Nephron (organoid): Measurements from ENCODE around the gene AMACR.

Experiments used
- H3K27ac Mint-ChIP-seq, 3 experiments: 2 replicates each; pipeline ENCODE4 v1.8.0; 2020; ENCODE audit warnings: mixed read lengths in 3 of 3, mild to moderate bottlenecking in 2 of 3, moderate library complexity in 1 of 3
- H3K27me3 Mint-ChIP-seq: 2 replicates; pipeline ENCODE4 v1.8.0; 2021; ENCODE audit warnings: low read depth, mild to moderate bottlenecking, moderate library complexity, mixed read lengths
- H3K36me3 Mint-ChIP-seq: 2 replicates; pipeline ENCODE4 v1.8.0; 2020; ENCODE audit warnings: low read depth, mixed read lengths
- H3K4me1 Mint-ChIP-seq: 2 replicates; pipeline ENCODE4 v1.8.0; 2020; ENCODE audit warnings: mixed read lengths
- H3K4me3 Mint-ChIP-seq, 3 experiments: 2 replicates each; pipeline ENCODE4 v1.8.0; 2020; ENCODE audit warnings: mild to moderate bottlenecking in 3 of 3, mixed read lengths in 3 of 3, moderate library complexity in 2 of 3
- H3K9me3 Mint-ChIP-seq: 2 replicates; pipeline ENCODE4 v1.8.0; 2020; ENCODE audit warnings: mixed read lengths
- TF ChIP-seq, protein P1 (sequence below), 3 experiments: fragments of 200-600 bp; sonication (generic); IDR thresholded peaks; one replicate each; pipeline ENCODE4 v1.5.0; 2021; ENCODE audit warnings: antibody characterized with exemption in 3 of 3; ENCODE audit not compliant: unreplicated experiment in 3 of 3

The AMACR gene

DNA sequence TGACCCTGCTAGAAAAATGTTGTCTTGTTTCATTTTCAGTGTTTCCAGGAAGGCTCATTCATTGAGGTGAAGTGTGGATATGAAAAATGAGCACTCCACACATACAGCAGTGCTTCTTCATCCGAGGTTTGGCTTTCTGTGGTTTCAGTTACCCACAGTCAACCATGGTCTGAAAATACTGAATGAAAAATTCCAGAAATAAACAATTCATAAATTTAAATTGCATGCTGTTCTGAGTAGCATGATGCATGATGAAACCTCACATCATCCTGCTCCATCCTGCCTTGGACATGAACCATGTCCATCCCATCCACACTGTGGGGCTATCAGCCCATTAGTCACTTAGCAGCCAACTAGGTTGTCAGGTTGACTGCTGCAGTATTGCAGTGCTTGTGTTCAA lies 13.0 kb downstream of the AMACR start:
- Mint-ChIP-seq H3K4me3 (no peak overlapping the region), H3K4me1 (peaks cover 21% of the 10 kb centered on the region)
- TF ChIP-seq, protein P1, sequence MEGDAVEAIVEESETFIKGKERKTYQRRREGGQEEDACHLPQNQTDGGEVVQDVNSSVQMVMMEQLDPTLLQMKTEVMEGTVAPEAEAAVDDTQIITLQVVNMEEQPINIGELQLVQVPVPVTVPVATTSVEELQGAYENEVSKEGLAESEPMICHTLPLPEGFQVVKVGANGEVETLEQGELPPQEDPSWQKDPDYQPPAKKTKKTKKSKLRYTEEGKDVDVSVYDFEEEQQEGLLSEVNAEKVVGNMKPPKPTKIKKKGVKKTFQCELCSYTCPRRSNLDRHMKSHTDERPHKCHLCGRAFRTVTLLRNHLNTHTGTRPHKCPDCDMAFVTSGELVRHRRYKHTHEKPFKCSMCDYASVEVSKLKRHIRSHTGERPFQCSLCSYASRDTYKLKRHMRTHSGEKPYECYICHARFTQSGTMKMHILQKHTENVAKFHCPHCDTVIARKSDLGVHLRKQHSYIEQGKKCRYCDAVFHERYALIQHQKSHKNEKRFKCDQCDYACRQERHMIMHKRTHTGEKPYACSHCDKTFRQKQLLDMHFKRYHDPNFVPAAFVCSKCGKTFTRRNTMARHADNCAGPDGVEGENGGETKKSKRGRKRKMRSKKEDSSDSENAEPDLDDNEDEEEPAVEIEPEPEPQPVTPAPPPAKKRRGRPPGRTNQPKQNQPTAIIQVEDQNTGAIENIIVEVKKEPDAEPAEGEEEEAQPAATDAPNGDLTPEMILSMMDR (IDR thresholded peaks at IDR 0.05; ENCODE audit: unreplicated experiment in 3 of 3) = no peak

DNA sequence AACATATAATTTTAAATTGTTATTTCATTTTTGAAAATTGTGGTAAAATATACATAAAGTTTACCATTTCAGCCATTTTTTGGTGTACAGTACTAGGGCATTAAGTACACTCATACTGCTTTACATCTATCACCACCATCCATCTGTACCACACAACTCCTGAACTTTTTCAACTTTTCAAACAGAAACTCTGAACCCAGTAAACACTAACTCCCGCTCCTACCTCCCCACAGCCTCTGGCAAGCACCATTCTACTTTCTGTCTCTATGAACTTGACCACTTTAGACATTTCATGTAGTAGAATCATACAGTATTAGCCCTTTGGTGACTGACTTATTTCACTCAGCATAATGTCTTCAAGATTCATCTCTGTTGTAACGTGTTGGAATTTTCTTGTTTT lies 15.0 kb downstream of the AMACR start:
- Mint-ChIP-seq H3K36me3 (peaks cover 40% of the 10 kb centered on the region), H3K27me3 (no peaks in the 10 kb centered on the region), H3K9me3 (no peaks in the 10 kb centered on the region), H3K4me1 (peaks cover 21% of the 10 kb centered on the region), H3K27ac (no peak overlapping the region), H3K4me3 (no peak overlapping the region)
- TF ChIP-seq, protein P1 (IDR thresholded peaks at IDR 0.05; ENCODE audit: unreplicated experiment in 3 of 3) = no peak

More for the DNA sequence above, 13.0 kb downstream of the AMACR start:
- peak overlapping the region; percentile 23 to 72 (median 51) for H3K27ac Mint-ChIP-seq
- no peaks in the 10 kb centered on the region for H3K27me3 Mint-ChIP-seq
- no peaks in the 10 kb centered on the region for H3K9me3 Mint-ChIP-seq
- peaks cover 30% of the 10 kb centered on the region for H3K36me3 Mint-ChIP-seq

DNA sequence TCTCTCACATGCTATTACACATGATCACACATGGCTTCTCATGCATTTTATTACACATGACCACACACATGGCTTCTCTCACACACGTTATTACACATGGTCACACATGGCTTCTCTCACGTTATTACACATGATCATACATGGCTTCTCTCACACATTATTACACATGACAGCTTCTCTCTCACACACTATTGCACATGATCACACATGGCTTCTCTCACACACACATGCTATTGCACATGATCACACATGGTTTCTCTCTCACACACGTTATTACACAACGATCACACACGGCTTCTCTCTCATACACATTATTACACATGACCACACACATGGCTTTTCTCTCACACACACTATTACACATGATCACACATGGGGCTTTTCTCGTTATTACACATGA lies 22.4 kb downstream of the AMACR start:
- Mint-ChIP-seq H3K4me1 (no peaks in the 10 kb centered on the region), H3K9me3 (no peaks in the 10 kb centered on the region), H3K27ac (no peak overlapping the region), H3K27me3 (no peaks in the 10 kb centered on the region), H3K36me3 (peaks cover 24% of the 10 kb centered on the region), H3K4me3 (no peak overlapping the region)
- TF ChIP-seq, protein P1 (IDR thresholded peaks at IDR 0.05; ENCODE audit: unreplicated experiment in 3 of 3) = no peak

DNA sequence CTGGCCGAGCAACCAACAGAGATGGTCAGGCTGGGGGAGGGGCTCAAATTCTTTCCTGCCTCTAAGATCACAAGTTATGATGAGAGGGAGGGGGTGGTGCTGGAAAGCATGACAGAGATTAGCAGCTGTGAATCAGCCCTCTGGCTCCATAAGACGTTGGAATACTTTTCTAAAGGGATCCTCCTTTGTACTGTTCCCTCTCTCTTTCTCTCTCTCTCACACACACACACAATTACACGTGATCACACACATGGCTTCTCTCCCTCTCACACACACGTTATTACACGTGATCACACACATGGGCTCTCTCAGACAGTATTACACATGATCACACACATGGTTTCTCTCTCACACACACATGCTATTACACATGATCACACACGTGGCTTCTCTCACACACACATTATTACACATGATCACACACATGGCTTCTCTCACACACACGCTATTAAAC lies 23.2 kb downstream of the AMACR start, which contains the start of gene SLC45A2:
SLC45A2 (minus strand) TSS at position 23 of the 454 bp plus-strand sequence. CDS start 110 bp downstream, outside the sequence.
- TF ChIP-seq, protein P1 (IDR thresholded peaks at IDR 0.05; ENCODE audit: unreplicated experiment in 3 of 3) = no peak
- H3K4me3 Mint-ChIP-seq = no peak within 1 kb of the TSS
- peaks cover 21% of the 10 kb centered on the region for H3K36me3 Mint-ChIP-seq
- no peak within 1 kb of the TSS for H3K27ac Mint-ChIP-seq
- no peaks in the 10 kb centered on the region for H3K9me3 Mint-ChIP-seq
- no peaks in the 10 kb centered on the region for H3K27me3 Mint-ChIP-seq
- H3K4me1 Mint-ChIP-seq = no peaks in the 10 kb centered on the region

DNA sequence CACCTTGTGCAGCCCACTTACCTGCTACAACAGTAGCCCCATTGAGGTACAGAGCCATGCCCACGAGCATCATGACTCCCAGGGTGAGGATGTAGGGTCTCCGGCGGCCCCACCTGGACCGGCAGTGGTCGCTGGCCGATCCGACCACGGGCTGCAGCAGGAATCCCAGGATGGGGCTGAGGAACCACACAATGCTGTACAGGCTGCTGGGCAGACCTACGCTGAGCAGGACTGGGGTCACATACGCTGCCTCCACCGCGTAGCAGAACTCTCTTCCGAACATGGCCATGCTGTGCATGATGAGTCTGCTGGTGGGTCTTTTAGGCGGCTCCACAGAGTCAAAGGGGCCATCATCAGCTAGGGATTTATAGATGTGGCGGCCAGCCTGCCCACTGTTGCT lies 23.7 kb downstream of the AMACR start:
- Mint-ChIP-seq H3K27ac (no peak overlapping the region), H3K4me3 (no peak overlapping the region), H3K27me3 (no peaks in the 10 kb centered on the region), H3K36me3 (peaks cover 18% of the 10 kb centered on the region), H3K4me1 (no peaks in the 10 kb centered on the region), H3K9me3 (no peaks in the 10 kb centered on the region)
- TF ChIP-seq, protein P1 (IDR thresholded peaks at IDR 0.05; ENCODE audit: unreplicated experiment in 3 of 3) = no peak

DNA sequence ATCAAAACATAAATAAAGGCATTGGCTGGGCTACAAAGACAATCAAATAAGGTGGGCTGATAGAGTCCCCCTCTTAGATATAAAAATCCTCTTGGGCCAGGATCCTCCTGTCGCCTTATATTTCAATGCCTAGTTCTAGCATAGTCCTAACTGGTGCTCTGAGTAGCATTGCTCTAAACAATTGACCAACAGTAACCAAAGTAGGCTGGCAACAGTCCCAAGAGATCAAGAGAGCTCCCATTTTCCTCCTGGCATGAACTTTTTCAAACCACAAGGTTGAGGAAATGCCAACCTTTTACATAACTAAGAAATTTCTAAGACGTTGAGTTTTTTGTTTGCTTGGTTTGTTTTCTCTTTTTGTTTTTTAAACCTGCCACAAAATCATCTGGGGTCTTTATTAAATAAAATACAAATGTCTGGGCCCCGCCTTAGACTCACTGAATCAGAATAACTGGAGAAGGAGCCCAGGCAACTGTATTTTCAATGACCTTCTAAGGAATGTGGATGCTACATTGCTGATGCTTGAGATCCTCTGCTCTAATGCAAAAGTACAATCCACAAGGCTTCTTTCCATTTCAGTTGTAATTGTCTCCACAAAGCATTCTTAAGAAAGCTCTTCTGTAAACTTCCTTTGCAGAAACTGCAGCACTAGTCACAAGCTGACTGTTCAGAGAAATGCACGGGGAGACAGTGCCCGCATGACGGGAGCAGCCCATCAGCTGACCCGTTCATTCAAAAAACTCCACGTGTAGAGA lies 26.3 kb downstream of the AMACR start:
- TF ChIP-seq, protein P1 (IDR thresholded peaks at IDR 0.05; ENCODE audit: unreplicated experiment in 3 of 3) = no peak
- no peak overlapping the region for H3K4me3 Mint-ChIP-seq
- H3K27me3 Mint-ChIP-seq = no peaks in the 10 kb centered on the region
- H3K9me3 Mint-ChIP-seq = no peaks in the 10 kb centered on the region
- H3K27ac Mint-ChIP-seq = no peak overlapping the region
- H3K4me1 Mint-ChIP-seq = no peaks in the 10 kb centered on the region
- H3K36me3 Mint-ChIP-seq = no peaks in the 10 kb centered on the region
